H9 (cell line): ENCODE results near the gene PCA3. TPM values are rescaled to one million over a fixed set of nuclear protein-coding genes. Genes with fewer than 3 reads are reported as not detected.

Experiments
- DNase-seq: peaks from one replicate; pipeline ENCODE4 v3.0.0-alpha.2; 2017
- H2AFZ ChIP-seq: one replicate; pipeline ENCODE4 v1.6.1; 2013; ENCODE audit warnings: mild to moderate bottlenecking, low read length, control low read depth, moderate library complexity
- H2AK5ac ChIP-seq: 2 replicates; pipeline ENCODE4 v1.6.1; 2013; ENCODE audit warnings: low read length, control low read depth, mixed read lengths; ENCODE audit not compliant: insufficient read length
- H2BK120ac ChIP-seq: one replicate; pipeline ENCODE4 v1.6.1; 2013; ENCODE audit warnings: low read depth, mild to moderate bottlenecking, low read length, control low read depth, inconsistent platforms; ENCODE audit not compliant: poor library complexity, severe bottlenecking
- H2BK12ac ChIP-seq: 2 replicates; pipeline ENCODE4 v1.6.1; 2013; ENCODE audit warnings: low read length, control low read depth, mixed read lengths, low read depth; ENCODE audit not compliant: insufficient read length
- H2BK15ac ChIP-seq: 2 replicates; pipeline ENCODE4 v1.6.1; 2013; ENCODE audit warnings: low read depth, low read length, control low read depth
- H2BK20ac ChIP-seq: one replicate; pipeline ENCODE4 v1.6.1; 2013; ENCODE audit warnings: low read depth, mild to moderate bottlenecking, low read length, control low read depth, inconsistent platforms; ENCODE audit not compliant: poor library complexity, severe bottlenecking
- H2BK5ac ChIP-seq: 2 replicates; pipeline ENCODE4 v1.6.1; 2013; ENCODE audit warnings: low read length, control low read depth, mixed read lengths; ENCODE audit not compliant: insufficient read length
- H3K14ac ChIP-seq: 2 replicates; pipeline ENCODE4 v1.6.1; 2013; ENCODE audit warnings: low read length, control low read depth; ENCODE audit not compliant: insufficient read depth
- H3K18ac ChIP-seq: 2 replicates; pipeline ENCODE4 v1.6.1; 2013; ENCODE audit warnings: low read depth, mild to moderate bottlenecking, mixed read lengths, low read length, control low read depth; ENCODE audit not compliant: insufficient read length
- H3K23ac ChIP-seq: 2 replicates; pipeline ENCODE4 v1.6.1; 2013; ENCODE audit warnings: low read length, control low read depth, mixed read lengths, low read depth; ENCODE audit not compliant: insufficient read length
- H3K23me2 ChIP-seq: 2 replicates; pipeline ENCODE4 v1.6.1; 2013; ENCODE audit warnings: low read depth, mild to moderate bottlenecking, mixed read lengths, low read length, control low read depth; ENCODE audit not compliant: insufficient read length, poor library complexity, severe bottlenecking
- H3K27ac ChIP-seq: 2 replicates; pipeline ENCODE4 v1.5.1; 2013; ENCODE audit warnings: low read length, control low read depth, mixed read lengths, low read depth; ENCODE audit not compliant: insufficient read length
- H3K27me3 ChIP-seq: 2 replicates; pipeline ENCODE4 v1.6.1; 2013; ENCODE audit warnings: low read length, control low read depth, inconsistent platforms; ENCODE audit not compliant: insufficient read depth
- H3K4ac ChIP-seq: 2 replicates; pipeline ENCODE4 v1.6.1; 2013; ENCODE audit warnings: low read depth, mild to moderate bottlenecking, control low read depth, inconsistent platforms, low read length, moderate library complexity
- H3K4me1 ChIP-seq: 2 replicates; pipeline ENCODE4 v1.6.1; 2013; ENCODE audit warnings: low read length, control low read depth, inconsistent platforms; ENCODE audit not compliant: insufficient read depth
- H3K4me2 ChIP-seq: 2 replicates; pipeline ENCODE4 v1.6.1; 2013; ENCODE audit warnings: low read length, control low read depth, mixed read lengths; ENCODE audit not compliant: insufficient read length, insufficient read depth
- H3K56ac ChIP-seq: 2 replicates; pipeline ENCODE4 v1.6.1; 2013; ENCODE audit warnings: low read depth, mild to moderate bottlenecking, mixed read lengths, low read length, control low read depth; ENCODE audit not compliant: insufficient read length
- H3K79me1 ChIP-seq: 2 replicates; pipeline ENCODE4 v1.6.1; 2013; ENCODE audit warnings: low read depth, mild to moderate bottlenecking, moderate library complexity, low read length, control low read depth, inconsistent platforms; ENCODE audit not compliant: insufficient read depth, poor library complexity, severe bottlenecking
- H3K79me2 ChIP-seq: 2 replicates; pipeline ENCODE4 v1.6.1; 2013; ENCODE audit warnings: low read length, control low read depth, inconsistent platforms; ENCODE audit not compliant: insufficient read depth
- H3K9ac ChIP-seq: 2 replicates; pipeline ENCODE4 v1.6.1; 2013; ENCODE audit warnings: low read length, control low read depth, mixed read lengths; ENCODE audit not compliant: insufficient read length; ENCODE audit errors: extremely low read depth
- H3K9me3 ChIP-seq: one replicate; pipeline ENCODE4 v1.6.1; 2013; ENCODE audit warnings: low read depth, low read length, inconsistent platforms; ENCODE audit not compliant: control insufficient read depth
- H3T11ph ChIP-seq: one replicate; pipeline ENCODE4 v1.6.1; 2013; ENCODE audit warnings: mild to moderate bottlenecking, low read length, control low read depth, inconsistent platforms
- H4K20me1 ChIP-seq: one replicate; pipeline ENCODE4 v1.6.1; 2013; ENCODE audit not compliant: control insufficient read depth, insufficient read length, insufficient read depth
- H4K5ac ChIP-seq: 2 replicates; pipeline ENCODE4 v1.6.1; 2013; ENCODE audit warnings: low read depth, mild to moderate bottlenecking, mixed read lengths, low read length, control low read depth; ENCODE audit not compliant: insufficient read length
- H4K8ac ChIP-seq: replicated peaks from 2 replicates; pipeline ENCODE4 v1.6.1; 2013; ENCODE audit warnings: low read length, control low read depth, mixed read lengths, low read depth; ENCODE audit not compliant: insufficient read length
- H4K91ac ChIP-seq: 2 replicates; pipeline ENCODE4 v1.6.1; 2013; ENCODE audit warnings: low read depth, mild to moderate bottlenecking, moderate library complexity, mixed read lengths, low read length, control low read depth; ENCODE audit not compliant: insufficient read length
- H3K27ac Mint-ChIP-seq, 3 experiments: 2 replicates in 2 of 3; 3 replicates in 1 of 3; pipeline ENCODE4 v1.8.0; 2020 to 2021; ENCODE audit warnings: mixed read lengths in 3 of 3, mild to moderate bottlenecking in 1 of 3, moderate library complexity in 1 of 3
- H3K27me3 Mint-ChIP-seq: 2 replicates; pipeline ENCODE4 v1.8.0; 2021; ENCODE audit warnings: low read depth, mild to moderate bottlenecking, moderate library complexity, mixed read lengths
- H3K36me3 Mint-ChIP-seq, 3 experiments: 2 replicates in 2 of 3; 3 replicates in 1 of 3; pipeline ENCODE4 v1.8.0; 2020 to 2021; ENCODE audit warnings: low read depth in 3 of 3, mixed read lengths in 3 of 3; ENCODE audit not compliant: insufficient read depth in 1 of 3
- H3K4me1 Mint-ChIP-seq, 2 experiments: 2 replicates each; pipeline ENCODE4 v1.8.0; 2020; ENCODE audit warnings: mixed read lengths in 2 of 2
- H3K4me3 Mint-ChIP-seq, 2 experiments: 2 replicates in 1 of 2; 3 replicates in 1 of 2; pipeline ENCODE4 v1.8.0; 2020 to 2021; ENCODE audit warnings: mild to moderate bottlenecking in 2 of 2, mixed read lengths in 2 of 2, moderate library complexity in 1 of 2
- H3K9me3 Mint-ChIP-seq, 2 experiments: 2 replicates in 1 of 2; 3 replicates in 1 of 2; pipeline ENCODE4 v1.8.0; 2020; ENCODE audit warnings: mild to moderate bottlenecking in 2 of 2, mixed read lengths in 2 of 2, moderate library complexity in 1 of 2
- CTCF ChIP-seq: fragments of 200-600 bp; sonication (generic); conservative IDR thresholded peaks from 3 replicates; pipeline ENCODE4 v1.8.0; 2021; ENCODE audit warnings: antibody characterized with exemption, mild to moderate bottlenecking
- WGBS: extraction: QIAGEN DNeasy Blood & Tissue Kit; methylation state at CpG from one replicate; pipeline ENCODE4 v1.1.7; 2013; ENCODE audit warnings: missing lambda C conversion rate, low lambda C conversion rate, mixed read lengths; ENCODE audit not compliant: insufficient read length; ENCODE audit errors: extremely low coverage; 5-methylcytosine and 5-hydroxymethylcytosine counted together
- total RNA-seq: library from RNA; stranded (reverse); gene quantifications from 2 replicates; pipeline ENCODE4 v1.2.1, GENCODE V29; 2021

Gene PCA3
- total RNA-seq, 1 experiment from 2014 or later, result not detected

- Histone ChIP-seq H3T11ph (no peak overlapping the region), H2AK5ac (no peak overlapping the region), H3K14ac (no peak overlapping the region), H3K27me3 (no peaks in the 10 kb centered on the region), H3K9ac (no peak overlapping the region), H3K23ac (no peak overlapping the region), H4K5ac (no peak overlapping the region), H3K9me3 (no peaks in the 10 kb centered on the region), H3K23me2 (no peaks in the 10 kb centered on the region), H2BK20ac (no peak overlapping the region), H3K18ac (no peak overlapping the region), H2BK5ac (no peak overlapping the region), H2BK120ac (no peak overlapping the region), H3K4me1 (no peaks in the 10 kb centered on the region; the same call in 1 of the 2 replicates), H4K91ac (no peak overlapping the region), H2BK15ac (no peak overlapping the region), H3K4ac (no peak overlapping the region), H3K79me2 (no peaks in the 10 kb centered on the region), H2AFZ (no peak overlapping the region), H2BK12ac (no peak overlapping the region), H3K4me2 (no peak overlapping the region), H4K20me1 (no peaks in the 10 kb centered on the region), H3K27ac (no peak overlapping the region), H3K79me1 (no peaks in the 10 kb centered on the region), H4K8ac (no peak overlapping the region), H3K56ac (no peak overlapping the region)
- WGBS, result no CpG with 5 or more reads among the region's 15 CpGs
- no peaks in the 10 kb centered on the region for H3K9me3 Mint-ChIP-seq
- DNase-seq, result no peak
- no peaks in the 10 kb centered on the region; the same call in 1 of the 2 replicates for H3K27me3 Mint-ChIP-seq
- TF ChIP-seq CTCF, result no peak
- H3K4me1 Mint-ChIP-seq, result 0 out of 4 replicates have a peak, but pooled peaks cover 0 to 2% of the 10 kb centered on the region in 2 experiments
- no peaks in the 10 kb centered on the region for H3K36me3 Mint-ChIP-seq
- no peak overlapping the region for H3K27ac Mint-ChIP-seq
- H3K4me3 Mint-ChIP-seq, result no peak overlapping the region
Observed at GRCh38 chr9:76793784-76794431, 29.7 kb downstream of the PCA3 start.
